GM12864 (cell line): ENCODE data around the gene HSPB6.

Source experiments
- DNase-seq: peaks from one replicate; pipeline ENCODE4 v3.0.0-alpha.2; 2011; ENCODE audit warnings: low read depth
- H3K4me3 ChIP-seq: 2 replicates; pipeline ENCODE4 v1.5.1; 2011; ENCODE audit warnings: mild to moderate bottlenecking, low read depth, low read length, control low read depth
- TF ChIP-seq, protein P1 (sequence below): IDR thresholded peaks from 2 replicates; pipeline ENCODE4 v1.5.1; 2011; ENCODE audit warnings: low read depth, mild to moderate bottlenecking, moderate library complexity, low read length, control low read depth, inconsistent platforms; ENCODE audit errors: missing control alignments

Gene HSPB6

DNA sequence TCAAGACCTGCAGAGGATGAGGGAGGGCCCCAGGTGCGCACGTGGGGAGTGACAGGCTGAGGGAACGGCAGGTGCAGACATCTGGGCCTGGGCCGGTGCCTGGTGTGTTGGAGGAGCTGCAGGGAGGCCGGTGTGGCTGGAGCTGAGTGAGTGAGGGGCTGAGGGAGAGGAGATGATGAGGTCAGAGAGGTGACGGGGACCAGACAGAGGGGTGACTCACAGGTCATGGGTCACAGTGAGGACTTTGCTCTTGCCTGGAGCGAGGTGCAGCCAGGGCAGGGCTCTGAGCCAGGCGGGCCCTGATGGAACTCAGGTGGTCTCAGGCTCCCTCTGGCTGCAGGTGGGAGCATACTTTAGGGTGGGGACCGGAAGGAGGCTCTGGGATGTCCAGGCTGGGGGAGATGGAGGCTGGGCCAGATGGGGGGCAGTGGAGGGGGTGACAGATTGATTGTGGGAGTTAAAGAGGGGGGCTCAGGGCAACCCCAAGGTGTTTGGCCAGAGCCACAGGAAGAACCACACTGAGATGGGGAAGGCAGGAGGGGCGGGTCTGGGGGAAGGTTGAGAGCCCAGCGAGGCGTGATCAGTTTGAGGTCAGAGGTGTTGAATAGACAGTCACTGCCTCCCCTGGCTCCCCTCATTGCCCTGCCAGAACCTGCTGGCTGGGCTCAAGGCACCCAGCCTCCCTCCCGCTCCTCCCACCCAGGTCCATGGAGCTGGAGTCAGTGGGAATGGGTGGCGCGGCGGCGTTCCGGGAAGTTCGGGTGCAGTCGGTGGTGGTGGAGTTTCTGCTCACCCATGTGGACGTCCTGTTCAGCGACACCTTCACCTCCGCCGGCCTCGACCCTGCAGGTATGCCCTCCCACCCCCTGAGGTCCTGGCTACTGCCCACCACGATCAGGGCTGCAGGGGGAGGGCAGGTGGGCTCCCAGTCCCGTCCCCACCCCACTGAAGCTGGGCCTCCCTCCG is 26.9 kb upstream of the HSPB6 start:
- TF ChIP-seq, protein P1, sequence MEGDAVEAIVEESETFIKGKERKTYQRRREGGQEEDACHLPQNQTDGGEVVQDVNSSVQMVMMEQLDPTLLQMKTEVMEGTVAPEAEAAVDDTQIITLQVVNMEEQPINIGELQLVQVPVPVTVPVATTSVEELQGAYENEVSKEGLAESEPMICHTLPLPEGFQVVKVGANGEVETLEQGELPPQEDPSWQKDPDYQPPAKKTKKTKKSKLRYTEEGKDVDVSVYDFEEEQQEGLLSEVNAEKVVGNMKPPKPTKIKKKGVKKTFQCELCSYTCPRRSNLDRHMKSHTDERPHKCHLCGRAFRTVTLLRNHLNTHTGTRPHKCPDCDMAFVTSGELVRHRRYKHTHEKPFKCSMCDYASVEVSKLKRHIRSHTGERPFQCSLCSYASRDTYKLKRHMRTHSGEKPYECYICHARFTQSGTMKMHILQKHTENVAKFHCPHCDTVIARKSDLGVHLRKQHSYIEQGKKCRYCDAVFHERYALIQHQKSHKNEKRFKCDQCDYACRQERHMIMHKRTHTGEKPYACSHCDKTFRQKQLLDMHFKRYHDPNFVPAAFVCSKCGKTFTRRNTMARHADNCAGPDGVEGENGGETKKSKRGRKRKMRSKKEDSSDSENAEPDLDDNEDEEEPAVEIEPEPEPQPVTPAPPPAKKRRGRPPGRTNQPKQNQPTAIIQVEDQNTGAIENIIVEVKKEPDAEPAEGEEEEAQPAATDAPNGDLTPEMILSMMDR, result no peak
- DNase-seq, result no peak
- no peak overlapping the region for H3K4me3 ChIP-seq

- no peak overlapping the region for H3K4me3 ChIP-seq
- TF ChIP-seq, protein P1, result no peak
- DNase-seq, result no peak
Observed at GRCh38 chr19:35782589-35782988, 25.8 kb upstream of the HSPB6 start.

- TF ChIP-seq, protein P1, result no peak
- no peak overlapping the region for H3K4me3 ChIP-seq
- no peak for DNase-seq
Observed at GRCh38 chr19:35781650-35782049, 24.8 kb upstream of the HSPB6 start.

DNA sequence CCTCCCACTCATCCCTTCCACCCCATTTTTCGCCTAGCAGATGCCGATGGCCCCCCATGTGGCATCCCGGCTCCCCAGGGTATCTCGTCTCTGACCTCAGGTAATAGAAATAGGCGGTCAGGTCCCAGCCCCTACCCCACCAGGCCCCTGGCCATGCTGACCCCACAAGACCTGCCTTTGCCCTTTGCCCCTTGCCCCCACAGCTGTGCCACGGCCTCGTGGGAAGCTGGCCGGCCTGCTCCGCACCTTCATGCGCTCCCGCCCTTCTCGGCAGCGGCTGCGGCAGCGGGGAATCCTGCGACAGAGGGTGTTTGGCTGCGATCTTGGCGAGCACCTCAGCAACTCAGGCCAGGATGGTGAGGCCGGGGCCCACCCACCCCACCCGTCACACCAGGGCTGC is 23.9 kb upstream of the HSPB6 start:
- no peak for DNase-seq
- H3K4me3 ChIP-seq, result no peak overlapping the region
- TF ChIP-seq, protein P1, result no peak

DNA sequence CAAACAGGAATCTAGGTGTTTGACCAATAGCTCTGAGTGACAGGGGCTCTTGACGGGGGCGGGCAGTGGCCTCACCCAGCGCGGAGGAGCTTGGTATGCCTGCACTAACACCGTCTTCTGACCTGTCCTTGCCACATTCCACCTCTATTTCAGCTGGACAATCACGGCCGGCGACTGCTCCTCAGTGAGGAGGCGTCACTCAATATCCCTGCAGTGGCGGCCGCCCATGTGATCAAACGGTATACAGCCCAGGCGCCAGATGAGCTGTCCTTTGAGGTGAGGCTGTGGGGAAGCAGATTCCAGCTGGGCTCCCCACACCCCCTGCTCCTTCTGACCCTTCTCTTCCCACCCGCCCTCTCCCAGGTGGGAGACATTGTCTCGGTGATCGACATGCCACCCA is 23.2 kb upstream of the HSPB6 start:
- TF ChIP-seq, protein P1, result no peak
- no peak overlapping the region for H3K4me3 ChIP-seq
- no peak for DNase-seq

DNA sequence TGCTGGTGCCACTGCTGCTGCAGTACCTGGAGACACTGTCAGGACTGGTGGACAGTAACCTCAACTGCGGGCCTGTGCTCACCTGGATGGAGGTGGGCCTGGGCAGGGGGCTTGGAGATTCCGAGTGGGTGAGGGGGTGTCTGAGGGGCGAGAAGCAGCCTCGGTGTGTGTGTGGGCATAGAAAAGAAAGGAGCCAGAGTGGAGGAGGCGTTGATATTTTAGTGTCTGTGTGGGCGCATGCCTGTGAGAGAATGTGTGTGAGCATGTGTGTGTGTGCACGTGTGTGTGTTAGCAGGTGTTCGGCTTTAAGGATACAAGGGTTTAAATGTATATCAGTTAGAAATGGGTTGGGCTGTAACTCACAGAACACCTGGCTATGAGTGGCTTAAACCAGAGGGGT is 22.2 kb upstream of the HSPB6 start:
- TF ChIP-seq, protein P1, result no peak
- DNase-seq, result no peak
- no peak overlapping the region for H3K4me3 ChIP-seq

GRCh38 chr19:35777961-35778360 is 21.1 kb upstream of the HSPB6 start:
- TF ChIP-seq, protein P1, result no peak
- no peak overlapping the region for H3K4me3 ChIP-seq
- no peak for DNase-seq
